Measurements from ENCODE around the gene RNF212.
A peak's percentile ranks its signal among the peaks of the same experiment; 100 is the strongest.

- TF ChIP-seq POLR2A (IDR thresholded peaks at IDR 0.05) (no peak), CTCF (IDR thresholded peaks at IDR 0.05) (no peak), POLR2AphosphoS5 (IDR thresholded peaks at IDR 0.05) (peak in 1 of 3 donors; percentile 29)
These were observed 66.0 kb downstream of the RNF212 start for GRCh38 chr4:1047106-1047975.

All from stomach (tissue), 4 donors.